D341Med (cell line): Measurements from ENCODE around the gene MED29.
"Not testable (repeated sequence)": the region's sequence is repeated elsewhere in the genome, so short reads cannot be mapped to it uniquely, and the experiment has no call there.

Experiments
- DNase-seq: peaks from one replicate; pipeline ENCODE4 v3.0.0; 2012; ENCODE audit warnings: low spot score

Gene MED29

DNA sequence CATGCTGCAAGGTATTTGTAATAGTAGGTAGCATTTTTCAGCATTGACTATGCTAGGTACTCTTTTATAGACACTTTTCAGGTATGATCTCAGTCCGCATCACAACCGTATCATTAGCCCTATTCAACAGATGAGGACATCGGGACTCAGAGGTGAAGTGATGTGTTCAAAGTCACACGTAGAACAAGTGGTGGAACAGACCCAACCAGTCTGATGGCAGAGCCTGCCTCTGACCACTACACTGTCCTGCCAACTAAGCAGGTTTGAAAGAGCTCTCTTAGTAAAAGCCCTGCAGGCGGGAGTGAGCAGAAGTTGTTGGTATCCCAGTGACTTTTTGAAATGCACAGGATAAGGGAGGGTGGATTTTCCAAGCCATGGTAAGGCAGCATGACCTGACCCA, 20.4 kb upstream of the MED29 start:
- no peak for DNase-seq

DNA sequence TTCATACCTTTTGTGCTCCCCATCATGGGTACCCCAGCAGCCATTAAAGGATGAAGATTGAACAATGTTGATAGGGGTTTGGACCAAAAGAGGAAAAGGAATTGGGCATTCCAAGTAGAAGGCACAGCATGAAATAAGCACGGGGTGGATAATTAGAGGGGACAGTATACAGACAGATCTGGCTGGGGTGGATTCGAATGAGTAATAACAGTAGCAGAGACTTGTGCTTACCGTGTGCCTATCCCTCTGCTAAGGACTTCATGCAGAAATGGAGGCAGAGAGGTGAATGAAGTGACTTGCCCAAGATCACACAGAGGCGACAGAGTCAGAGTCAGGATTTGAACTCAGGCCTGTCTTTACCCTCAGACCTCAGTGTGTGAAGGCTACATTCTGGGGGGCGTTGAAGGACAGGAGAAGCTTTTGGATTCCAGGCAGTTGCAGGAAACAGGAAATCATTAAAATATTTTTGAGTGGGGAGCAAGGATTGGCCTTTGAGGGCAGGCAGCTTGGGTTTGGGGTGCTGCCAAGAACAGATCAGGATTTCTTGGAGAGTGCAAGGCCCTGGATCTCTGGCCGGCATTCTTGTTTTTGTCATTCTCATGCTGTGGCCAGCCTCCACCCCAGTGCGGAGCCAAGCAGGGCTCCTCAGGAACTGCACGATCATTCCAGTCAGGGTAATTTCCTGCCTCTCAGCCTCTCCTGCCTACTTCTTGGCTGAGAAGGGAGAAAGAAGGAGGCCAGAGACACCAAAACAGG, 19.0 kb upstream of the MED29 start:
- DNase-seq = no peak

DNA sequence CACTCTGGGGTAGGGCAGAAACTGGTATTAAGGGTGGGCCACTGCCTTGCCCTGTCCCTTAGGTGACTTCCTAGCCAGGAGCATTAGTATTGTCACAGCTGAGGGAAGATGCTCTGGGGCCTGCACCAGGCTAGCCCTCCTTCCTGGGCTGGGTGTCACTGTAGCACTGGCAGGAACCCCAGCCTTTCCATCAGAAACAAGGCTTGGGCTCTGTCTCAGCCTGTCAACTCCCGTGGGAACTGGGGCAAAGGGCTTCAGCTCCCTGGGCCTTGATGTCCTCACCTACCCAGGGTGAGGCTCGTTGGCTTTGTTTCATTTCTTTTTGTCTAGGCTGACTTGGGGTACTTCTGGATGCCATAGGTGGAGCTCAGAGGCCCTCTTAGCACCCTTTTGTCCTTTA, 18.2 kb upstream of the MED29 start:
- DNase-seq = no peak

DNA sequence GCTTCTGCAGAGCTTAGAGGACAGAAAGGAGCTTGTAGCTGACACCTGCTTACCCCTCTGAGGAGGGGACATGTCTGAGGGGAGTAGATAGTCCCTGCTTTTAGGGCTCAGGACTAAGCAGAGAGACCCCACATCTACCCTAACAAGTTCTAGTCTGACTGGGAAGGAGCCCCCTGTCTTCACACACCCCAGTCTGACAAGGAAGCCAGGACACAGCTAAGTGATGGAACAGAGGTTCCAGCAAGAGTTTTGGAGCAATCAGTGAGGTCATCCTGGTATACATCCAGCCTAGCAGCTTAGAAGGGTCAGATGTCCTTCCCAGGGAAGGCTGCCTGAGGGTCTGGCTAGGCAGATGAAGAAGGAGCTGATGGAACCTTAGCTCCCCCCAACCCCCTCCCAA, 15.2 kb upstream of the MED29 start:
- DNase-seq = no peak

DNA sequence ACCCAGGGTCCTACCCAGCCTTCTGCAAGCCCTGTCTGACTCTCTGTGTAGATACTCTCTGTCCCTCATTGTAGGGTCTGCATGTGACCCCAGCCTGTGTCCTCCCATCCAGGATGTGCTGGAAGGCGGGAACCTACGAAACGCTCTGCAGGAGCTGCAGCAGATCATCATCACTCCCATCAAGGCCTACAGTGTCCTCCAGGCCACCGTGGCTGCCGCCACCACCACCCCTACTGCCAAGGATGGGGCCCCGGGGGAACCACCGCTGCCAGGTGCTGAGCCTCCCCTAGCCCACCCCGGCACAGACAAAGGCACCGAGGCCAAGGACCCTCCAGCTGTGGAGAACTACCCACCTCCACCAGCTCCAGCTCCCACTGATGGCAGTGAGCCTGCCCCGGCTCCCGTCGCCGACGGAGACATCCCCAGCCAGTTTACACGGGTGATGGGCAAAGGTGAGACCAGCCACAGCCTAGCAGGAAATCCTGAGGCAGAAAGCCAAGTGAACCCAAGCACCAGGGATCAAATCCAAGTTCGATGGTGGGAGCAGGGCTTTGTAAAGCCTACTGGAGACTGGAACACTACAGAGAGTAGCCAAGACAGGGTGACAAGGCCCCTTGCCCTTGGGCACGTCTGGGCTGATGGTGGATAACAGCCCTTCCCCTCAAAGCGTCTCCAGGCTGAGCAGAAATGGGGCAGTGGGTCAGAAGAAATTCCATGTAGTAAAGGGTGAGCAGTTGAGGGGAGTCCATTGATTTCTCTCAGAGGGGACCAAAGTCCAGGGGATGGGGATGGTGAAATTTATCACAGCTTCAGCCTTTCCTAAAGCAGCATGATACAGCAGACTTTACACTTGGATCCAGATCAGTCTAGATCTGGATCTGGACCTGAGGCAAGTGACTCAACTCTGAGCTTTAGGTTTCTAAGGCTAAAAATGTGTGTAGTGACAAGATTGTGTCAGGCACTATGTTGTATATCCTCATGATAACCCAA, 13.5 kb upstream of the MED29 start:
- DNase-seq = no peak

DNA sequence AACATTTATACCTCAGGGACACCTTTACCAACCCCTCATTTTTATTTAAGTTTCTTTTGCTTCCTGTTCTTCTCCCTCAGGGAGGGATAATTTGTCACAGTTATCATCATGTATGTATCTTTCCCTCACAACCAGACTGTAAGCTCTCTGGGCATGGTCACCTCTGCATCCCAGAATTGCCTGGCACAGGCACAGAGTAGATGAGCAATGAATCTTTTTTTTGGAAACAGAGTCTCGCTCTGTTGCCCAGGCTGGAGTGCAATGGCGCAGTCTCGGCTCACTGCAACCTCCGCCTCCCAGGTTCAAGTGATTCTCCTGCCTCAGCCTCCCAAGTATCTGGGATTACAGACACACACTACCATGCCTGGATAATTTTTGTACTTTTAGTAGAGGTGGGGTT, 11.8 kb upstream of the MED29 start:
- DNase-seq = not testable (repeated sequence)

DNA sequence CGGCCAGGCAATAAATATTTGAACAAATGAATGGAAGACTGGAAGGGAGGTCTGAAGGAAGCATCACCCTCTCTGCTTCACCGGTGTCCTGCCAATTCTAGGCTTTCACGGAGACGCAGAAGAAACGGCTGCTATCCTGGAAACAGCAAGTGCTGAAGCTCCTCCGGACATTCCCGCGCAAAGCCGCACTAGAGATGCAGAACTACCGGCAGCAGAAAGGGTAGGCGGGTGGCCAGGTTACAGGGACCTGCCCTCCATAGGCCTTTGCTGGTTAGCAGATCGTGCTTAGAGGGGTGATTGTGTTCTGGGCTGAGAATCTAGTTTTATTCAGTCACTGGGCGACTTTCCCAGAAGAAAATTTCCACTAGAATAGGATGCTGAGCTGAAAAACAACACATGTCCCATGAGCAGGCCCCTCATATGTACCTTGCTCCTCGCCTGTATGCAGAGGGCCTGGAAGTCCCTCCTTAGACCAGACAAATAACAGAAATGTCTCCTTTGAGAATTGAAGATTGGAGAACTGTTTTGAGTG, 11.2 kb upstream of the MED29 start:
- DNase-seq = no peak

DNA sequence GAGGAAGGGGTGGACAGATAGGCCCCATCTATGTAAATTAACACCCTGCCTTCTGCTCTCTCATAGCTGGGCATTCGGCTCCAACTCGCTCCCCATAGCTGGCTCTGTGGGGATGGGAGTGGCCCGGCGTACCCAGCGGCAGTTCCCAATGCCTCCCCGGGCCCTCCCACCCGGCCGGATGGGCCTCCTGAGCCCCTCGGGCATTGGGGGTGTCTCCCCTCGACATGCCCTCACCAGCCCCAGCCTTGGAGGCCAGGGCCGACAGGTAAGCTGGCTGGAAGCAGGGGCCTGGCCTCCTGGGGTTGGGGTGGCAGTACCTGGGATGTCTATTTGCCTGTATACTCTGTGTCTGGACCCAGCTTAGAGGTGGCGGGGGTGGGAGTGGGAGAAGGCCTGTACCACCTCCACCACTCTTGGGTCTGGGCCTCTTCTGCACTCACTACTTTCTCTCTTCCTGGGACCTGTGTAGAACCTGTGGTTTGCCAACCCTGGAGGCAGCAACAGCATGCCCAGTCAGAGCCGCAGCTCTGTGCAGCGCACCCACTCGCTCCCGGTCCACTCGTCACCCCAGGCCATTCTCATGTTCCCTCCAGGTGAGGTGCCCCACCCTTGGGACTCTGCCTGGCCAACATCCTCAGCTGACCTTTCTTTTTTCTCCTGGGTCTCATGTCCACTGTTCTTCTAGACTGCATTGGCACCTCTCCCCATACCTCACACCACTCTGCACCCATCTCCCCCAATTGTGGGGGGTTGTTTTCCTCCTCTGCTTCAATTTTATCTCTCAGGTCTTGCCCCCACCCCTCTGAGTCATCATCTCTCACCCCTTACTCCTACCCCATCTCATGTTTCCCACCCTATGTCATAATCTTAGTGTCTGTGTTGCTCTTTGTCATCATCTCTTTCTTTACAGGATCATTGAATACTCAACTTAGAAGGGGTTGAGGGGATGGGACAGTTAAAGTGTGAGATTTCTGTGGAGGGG, 10.4 kb upstream of the MED29 start:
- no peak for DNase-seq

DNA sequence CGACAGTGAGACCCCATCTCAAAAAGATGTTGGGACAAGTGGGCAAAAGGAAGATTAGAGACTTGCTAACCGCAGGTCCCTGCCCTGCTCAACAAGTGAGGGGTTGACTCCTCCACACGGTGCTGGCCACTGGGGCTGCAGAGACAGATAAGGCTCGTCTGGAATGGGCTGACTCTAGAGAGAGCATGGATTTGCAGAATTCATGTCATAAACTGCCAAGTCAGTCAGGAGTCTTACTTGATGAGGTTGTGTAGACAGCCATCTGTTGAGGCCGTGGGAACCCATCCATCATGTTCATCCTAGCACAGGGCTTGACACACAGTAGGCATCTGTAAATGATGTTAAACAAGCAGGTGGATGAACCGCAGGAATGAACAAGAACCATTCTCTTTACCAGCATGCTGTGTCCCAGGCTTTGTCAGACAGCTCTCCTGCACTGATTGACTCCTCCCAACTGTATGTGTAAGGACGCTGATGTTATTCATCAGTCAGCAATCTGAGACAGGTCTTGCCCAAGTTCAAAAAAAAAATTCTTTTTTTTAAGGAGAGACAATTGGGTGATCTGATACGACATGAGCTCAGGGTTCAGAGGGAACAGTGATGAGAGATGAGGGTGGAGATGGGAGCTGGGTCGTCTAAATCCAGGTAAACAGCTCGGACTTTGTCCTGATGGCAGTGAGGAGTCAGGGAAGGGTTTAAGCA, 9.1 kb upstream of the MED29 start:
- no peak for DNase-seq

DNA sequence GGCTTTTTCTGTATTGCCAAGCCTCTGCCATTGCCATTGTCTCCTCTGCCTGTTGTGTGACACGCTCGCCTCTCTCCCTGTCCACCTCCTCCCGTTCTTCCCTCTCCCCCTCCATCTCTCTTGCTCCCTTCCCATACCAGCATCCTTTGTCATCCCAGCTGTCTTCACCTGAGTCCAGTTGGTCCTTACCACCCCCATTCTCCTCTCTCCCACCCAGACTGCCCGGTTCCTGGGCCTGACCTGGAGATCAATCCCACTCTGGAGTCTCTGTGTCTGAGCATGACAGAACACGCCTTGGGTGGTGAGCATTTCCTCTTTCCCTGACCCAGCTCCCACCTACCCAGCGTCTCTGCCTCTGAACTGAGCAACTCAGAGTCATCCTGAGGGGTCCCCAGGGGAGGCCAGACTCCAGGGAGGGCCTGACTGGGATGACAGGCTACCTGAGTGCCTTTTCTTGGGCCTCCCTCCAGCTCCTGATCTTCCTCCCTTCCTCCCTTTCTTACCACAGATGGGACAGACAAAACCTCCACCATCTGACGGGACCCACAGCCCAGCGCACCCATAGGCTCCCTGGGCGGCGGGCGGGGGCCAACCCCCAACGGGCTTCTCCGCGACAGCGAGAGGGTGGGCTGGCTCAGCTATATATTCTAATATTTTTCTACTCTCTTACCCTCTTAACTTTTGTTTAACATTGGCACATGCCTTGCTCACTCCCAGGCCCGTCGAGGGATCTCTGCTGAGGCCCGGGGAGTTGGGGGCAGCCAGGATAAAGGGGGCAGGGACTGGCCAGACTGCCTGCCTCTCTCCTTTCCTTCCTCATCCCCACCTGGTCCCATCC, 8.0 kb upstream of the MED29 start:
- no peak for DNase-seq

DNA sequence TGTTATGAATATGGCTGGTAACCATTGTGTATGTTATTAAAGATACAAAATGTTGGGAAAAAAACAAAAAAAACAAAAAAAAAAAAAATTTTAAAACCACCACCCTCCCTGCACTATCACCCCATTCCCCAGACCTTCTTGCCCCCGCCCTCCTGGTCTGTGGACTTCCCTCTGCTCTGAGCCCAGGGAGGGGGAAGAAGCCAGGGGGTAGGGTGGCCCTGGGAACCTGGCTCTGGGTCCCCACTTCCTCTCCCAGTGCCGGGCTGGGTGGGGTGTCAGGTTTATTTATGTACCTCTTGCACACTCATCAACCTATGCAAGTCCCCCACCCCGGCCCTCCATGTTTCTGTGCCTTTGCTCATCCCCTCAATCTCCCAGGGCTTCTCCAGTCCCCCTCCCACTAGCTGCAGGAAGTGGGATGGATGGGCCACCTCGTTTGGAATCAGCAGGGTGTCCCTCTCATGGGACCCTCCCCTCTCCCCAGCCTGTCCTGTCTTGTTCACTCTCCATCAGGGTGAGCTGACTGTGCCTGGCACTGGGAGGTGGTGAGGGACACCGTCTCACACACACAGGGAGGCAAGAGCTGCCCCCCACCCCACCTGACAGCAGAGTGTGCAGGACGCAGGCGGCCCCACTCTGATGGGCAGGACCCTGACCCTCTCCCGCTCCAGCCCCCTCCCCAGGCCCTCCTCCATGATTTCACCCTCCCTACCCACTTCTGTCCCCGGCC, 6.2 kb upstream of the MED29 start:
- DNase-seq = no peak

DNA sequence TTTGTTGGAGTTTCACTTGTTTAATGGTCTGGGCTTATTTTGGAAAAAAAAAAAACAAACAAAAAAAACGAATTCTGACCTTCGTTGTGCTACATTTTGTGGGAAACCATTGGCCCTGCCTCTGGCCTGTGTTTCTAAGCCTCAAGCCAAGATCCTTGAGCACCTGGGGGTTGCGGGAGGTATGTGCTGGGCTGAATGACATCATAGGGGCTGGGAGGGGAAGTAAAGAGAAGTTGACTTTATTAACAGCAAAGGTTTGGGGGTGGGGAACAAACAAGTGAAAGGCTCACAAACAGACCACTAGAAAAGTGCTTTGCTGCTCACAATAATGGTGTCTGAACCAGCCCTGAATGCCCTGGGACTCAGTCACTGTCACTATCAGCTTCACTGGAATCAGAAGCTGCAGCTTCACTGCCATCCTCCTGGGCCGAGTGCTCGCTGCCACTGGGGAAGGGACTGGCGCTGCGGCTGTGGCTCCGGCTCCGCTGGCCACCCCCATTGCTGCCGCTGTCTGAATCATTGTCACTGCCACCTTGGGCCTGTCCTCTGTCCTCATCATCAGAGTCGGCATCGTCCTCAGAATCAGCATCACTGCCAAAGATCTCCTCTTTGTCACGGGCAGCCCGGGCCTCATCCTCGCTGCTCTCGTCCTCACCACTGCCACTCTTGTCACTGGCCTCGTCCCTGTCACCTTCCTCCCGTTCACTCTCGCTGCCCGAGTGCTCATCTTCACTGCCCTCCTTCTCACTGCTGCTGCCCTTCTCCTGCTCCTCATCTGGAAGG, 5.4 kb upstream of the MED29 start:
- DNase-seq = no peak

DNA sequence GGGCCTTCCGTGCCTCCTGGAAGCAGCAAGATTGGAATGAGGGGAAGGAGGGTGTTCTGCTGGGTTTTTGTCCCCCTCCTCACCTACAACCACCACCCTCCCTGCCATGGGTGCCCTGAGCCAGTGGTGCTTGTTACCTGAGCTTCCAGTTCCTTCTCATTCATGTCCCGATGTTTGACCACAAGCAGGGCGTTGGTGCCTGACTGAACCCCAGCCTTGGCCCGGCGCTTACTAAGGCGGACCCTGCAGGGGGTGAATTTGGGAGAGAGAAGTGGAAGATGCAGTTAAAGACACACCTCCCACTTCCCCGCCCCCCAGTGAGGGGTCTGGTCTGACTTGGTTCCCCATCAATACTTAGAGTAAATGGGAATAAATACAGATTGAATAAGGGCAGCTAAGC, 4.6 kb upstream of the MED29 start:
- DNase-seq = no peak

DNA sequence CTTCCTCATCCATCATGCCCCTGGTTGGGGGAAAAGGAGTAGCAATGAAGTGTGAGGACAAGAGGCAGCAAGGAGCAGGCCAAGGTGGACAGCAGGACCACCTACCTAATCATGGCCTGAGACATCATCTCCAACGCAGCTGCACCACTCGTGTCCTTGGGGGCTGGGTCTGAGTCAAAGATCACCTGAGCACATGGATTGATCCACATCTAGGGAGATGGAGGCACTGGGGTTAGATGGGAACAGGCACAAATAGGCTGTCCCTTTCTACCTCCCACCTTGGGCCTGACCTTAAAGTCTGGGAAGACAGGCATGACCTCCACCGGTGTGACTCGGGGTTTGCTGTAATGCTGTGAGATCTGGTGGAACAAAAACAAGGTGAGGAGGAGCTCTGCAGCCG, 2.5 kb upstream of the MED29 start:
- DNase-seq = no peak

DNA sequence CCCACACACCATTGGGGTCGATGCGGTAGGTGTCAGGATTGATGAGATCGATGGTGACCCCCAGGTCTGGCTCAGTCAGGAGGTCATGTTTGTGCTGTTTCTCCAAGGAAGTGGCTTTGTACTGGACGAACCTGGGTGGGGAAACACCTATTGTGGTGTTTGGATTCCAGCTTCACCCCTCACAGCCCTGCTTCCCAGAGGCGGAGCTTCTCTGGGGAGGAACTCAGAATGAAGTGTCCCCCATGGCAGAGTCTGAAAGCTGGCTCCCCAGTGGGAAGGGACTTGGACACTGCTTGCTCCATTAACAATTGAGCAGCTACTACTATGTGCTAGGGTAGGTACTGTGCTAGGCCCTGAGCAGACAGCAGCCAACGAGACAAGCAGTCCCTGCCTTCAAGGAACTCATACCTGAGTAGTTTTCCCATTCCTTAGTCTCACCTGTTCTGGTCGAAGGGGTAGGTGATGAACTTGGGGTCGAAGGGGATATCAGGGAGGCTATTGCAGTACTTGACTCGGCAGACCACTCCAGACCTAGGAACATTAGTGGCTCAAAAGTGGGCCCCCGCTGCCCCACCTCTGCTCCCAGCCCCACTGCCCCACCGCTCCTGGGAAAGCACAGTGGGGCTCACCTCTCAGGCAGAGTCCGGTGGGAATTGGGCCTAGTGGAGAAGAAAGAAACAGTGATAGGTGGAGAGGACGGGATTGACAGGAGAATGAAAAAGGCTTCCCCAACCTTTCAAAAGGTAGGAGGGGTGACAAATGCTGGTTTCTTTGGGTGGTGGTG, 1.4 kb upstream of the MED29 start:
- DNase-seq = no peak

DNA sequence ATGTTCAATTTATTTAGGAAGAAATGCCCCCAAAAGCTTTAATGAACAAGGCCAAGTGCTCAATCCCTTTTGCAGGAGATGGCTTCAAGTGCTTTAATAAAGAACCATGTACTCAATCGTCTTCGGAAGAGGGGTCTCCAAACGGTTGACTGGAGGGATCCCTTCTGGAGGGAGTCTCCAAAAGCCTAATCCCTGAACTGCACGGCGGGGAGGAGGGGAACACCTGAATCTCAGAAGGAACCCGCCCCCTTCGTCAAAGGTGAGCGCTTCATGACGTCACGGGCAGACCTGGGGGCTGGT, 777 bp upstream of the MED29 start:
- no peak for DNase-seq

DNA sequence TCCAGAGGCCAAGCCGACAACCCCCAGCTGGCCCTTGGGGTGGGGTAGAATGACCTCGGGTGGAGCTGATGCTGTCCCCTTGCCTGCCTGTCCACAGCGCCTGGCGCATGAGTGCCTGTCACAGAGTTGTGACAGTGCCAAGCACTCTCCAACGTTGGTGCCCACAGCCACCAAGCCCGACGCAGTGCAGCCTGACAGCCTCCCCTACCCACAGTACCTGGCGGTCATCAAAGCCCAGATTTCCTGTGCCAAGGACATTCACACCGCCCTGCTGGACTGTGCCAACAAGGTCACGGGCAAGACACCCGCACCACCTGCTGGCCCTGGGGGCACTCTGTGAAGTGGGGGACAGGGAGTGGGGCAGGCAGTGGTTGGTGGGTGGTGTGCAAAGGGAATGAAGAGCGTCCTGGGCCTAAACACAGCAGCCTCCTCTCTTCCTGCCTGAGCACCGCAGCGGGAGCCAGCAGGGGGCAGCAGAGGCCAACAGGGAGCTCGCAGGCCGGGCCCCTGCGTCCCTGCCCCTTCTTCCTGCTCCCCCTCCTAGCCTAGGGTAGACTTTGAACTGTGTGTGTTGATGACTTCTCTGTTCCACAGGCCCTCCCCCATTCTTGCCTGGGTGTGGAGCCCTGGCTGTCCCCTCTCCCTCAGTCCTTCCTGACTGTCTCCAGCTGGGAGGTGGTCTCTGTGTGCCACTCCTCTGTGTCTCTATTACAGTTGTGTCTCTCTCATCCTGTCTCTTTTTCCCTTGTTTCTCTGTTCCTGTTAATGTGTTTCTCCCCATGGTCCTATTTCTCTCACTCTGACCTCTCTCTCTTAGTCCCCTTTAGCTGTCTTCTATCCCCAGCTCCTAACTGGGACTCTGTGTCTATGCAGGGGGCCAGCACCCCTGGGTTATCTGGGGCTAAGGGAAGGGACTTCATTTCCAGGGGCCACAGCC, 6.5 kb downstream of the MED29 start:
- peak; percentile 92 for DNase-seq
